ENCODE data around the gene FAM241A.

FAM241A gene

GRCh38 chr4:112142182-112142581, 3.1 kb upstream of the FAM241A start:
- TF ChIP-seq, protein P1, sequence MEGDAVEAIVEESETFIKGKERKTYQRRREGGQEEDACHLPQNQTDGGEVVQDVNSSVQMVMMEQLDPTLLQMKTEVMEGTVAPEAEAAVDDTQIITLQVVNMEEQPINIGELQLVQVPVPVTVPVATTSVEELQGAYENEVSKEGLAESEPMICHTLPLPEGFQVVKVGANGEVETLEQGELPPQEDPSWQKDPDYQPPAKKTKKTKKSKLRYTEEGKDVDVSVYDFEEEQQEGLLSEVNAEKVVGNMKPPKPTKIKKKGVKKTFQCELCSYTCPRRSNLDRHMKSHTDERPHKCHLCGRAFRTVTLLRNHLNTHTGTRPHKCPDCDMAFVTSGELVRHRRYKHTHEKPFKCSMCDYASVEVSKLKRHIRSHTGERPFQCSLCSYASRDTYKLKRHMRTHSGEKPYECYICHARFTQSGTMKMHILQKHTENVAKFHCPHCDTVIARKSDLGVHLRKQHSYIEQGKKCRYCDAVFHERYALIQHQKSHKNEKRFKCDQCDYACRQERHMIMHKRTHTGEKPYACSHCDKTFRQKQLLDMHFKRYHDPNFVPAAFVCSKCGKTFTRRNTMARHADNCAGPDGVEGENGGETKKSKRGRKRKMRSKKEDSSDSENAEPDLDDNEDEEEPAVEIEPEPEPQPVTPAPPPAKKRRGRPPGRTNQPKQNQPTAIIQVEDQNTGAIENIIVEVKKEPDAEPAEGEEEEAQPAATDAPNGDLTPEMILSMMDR (IDR thresholded peaks at IDR 0.05; ENCODE audit: control extremely low read depth, extremely low read depth, low read depth, missing control alignments), result no peak
- ChIA-PET CTCF (interaction anchor here (0.7 to 2.6 kb wide), 5 partner anchors 9 to 382 kb away, joined by 3 to 6 read pairs (median 3); no protein-coding TSS in a partner anchor), POLR2A (no interaction called here)
- no peak for DNase-seq (ENCODE audit: extremely low spot score)

- POLR2A ChIA-PET, result no interaction called here
- TF ChIP-seq, protein P1 (IDR thresholded peaks at IDR 0.05; ENCODE audit: control extremely low read depth, extremely low read depth, low read depth, missing control alignments), result no peak
- DNase-seq (ENCODE audit: extremely low spot score), result no peak
- CTCF ChIA-PET, result no interaction called here
These were observed 1.5 kb upstream of the FAM241A start for GRCh38 chr4:112143781-112144180.

GRCh38 chr4:112144546-112145325, 518 bp upstream of the FAM241A start:
- ChIA-PET CTCF (interaction anchor here (1.6 kb wide), 1 partner anchor 14 kb away, joined by 5 read pairs; no protein-coding TSS in a partner anchor), POLR2A (no interaction called here)
- no peak for DNase-seq (ENCODE audit: extremely low spot score)
- TF ChIP-seq, protein P1 (IDR thresholded peaks at IDR 0.05; ENCODE audit: control extremely low read depth, extremely low read depth, low read depth, missing control alignments), result no peak

DNA sequence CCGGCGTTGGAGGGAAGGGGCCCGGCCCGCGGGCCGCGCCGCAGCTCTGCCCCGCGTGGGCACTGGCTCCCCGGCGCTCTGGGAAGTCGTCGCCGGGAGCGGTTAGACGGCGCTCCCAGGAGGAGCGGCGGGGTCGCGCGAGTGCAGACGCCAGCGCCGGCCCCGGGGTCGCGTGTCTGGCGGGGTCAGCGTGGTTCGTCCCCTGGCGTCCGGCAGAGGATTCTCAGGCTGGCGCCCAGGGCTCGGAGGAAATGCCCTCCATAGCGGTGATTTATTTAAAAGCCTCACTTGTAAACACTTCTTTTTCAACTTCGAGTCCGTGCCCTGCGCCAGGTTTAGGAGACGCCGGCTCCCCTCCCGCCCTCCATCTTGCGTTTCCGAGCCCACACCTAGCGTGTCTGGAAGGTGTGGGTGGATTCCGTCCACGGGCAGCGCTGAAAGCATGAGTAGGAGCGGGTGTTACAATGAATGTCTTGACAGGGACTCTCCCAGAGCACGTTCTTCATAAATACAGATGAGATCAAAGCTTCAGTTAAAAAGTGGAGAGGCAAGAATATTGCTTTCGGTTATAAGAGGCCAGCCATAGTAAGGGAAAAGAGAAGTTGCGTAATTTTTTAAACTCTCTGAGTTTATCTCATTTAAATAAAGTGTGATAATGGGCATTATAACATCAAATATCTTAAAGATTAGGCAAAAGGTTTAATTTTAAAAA, 692 bp downstream of the FAM241A start:
- ChIA-PET CTCF (interaction anchor here (1.0 to 2.0 kb wide), 4 partner anchors 10 to 76 kb away, joined by 3 to 8 read pairs (median 4); no protein-coding TSS in a partner anchor), POLR2A (no interaction called here)
- TF ChIP-seq, protein P1 (IDR thresholded peaks at IDR 0.05; ENCODE audit: control extremely low read depth, extremely low read depth, low read depth, missing control alignments), result no peak
- peak; percentile 76 for DNase-seq (ENCODE audit: extremely low spot score)

GRCh38 chr4:112146502-112146813, 1.2 kb downstream of the FAM241A start:
- CTCF ChIA-PET, result interaction anchor here (1.0 to 2.0 kb wide), 3 partner anchors 10 to 75 kb away, joined by 3 to 8 read pairs (median 3); no protein-coding TSS in a partner anchor
- POLR2A ChIA-PET, result no interaction called here
- TF ChIP-seq, protein P1 (IDR thresholded peaks at IDR 0.05; ENCODE audit: control extremely low read depth, extremely low read depth, low read depth, missing control alignments), result no peak
- no peak for DNase-seq (ENCODE audit: extremely low spot score)

- ChIA-PET CTCF (interaction anchor here (1.0 to 1.7 kb wide), 6 partner anchors 56 to 375 kb away, joined by 3 to 4 read pairs (median 3); partner anchors contain the start of gene NEUROG2), POLR2A (no interaction called here)
- TF ChIP-seq, protein P1 (IDR thresholded peaks at IDR 0.05; ENCODE audit: control extremely low read depth, extremely low read depth, low read depth, missing control alignments), result no peak
- DNase-seq (ENCODE audit: extremely low spot score), result no peak
These were observed 2.4 kb downstream of the FAM241A start for GRCh38 chr4:112147697-112148096.

All from GM10248 (cell line).